GM18873 (cell line): Measurements from ENCODE around the gene TCF4.

Source experiments
- ATAC-seq: cut with Tn5 transposase; IDR thresholded peaks from one replicate; pipeline ENCODE4 v1.9.1; 2021; ENCODE audit warnings: mild to moderate bottlenecking, moderate library complexity, moderate number of reproducible peaks; ENCODE audit not compliant: unreplicated experiment, low FRiP score

TCF4 gene

DNA sequence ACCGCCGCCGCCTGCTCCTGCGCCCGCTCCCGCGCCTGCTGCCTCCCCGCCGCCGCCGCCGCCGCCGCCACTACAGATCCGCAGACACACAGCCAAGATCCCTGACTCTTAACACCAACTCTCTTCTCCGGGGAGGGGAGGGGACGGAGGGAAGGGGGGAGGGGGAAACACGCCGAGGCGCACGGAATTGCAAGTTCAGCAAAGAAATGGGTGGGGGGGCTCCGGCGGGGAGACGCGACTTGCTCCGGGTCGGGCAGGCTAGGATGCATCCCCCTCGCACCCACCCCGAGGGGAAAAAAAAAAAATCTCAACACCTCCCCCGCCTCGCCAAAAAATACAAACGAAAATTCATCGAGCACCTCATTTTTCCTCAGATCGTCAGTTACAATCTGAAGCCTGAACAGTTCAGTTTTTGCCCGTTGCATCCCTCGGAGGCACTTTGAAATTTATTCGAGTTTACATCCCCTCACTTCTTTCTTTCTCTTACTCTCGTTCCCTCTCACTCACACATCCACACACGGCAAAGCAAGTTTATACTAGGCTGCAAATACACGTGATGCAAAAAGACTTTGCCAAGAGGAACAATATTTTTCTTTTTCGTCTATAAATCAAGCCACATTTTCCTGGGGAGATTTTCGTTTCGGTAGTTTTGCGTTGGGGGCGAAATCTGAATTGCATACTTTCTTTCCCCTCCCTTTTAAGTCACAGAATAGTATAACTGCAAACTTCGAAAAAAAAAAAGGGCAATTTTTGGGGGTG, at the start of gene TCF4:
TSS of gene TCF4 (minus strand) at position 82 of the 759 bp plus-strand sequence. CDS start 1,076 bp downstream, outside the sequence.
- no peak for ATAC-seq

DNA sequence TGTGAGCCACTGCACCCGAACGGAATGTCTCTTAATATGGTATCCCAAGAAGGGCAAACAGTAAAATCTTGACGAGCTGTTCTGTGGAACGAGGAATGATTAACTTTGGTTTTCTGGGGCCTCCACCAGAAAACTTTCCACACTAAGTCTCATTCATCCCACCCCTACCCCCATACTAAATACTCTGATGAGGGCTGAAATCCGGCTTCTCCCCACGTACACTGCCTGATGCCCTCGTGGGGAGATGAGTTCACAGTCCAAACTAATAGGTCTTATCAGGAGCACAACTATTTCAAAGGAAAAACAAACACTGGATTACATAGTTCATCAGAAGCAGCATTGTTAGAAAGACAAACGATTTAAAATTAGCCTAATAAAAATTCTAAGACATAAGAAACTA, 49.2 kb upstream of the TCF4 start:
- no peak for ATAC-seq

DNA sequence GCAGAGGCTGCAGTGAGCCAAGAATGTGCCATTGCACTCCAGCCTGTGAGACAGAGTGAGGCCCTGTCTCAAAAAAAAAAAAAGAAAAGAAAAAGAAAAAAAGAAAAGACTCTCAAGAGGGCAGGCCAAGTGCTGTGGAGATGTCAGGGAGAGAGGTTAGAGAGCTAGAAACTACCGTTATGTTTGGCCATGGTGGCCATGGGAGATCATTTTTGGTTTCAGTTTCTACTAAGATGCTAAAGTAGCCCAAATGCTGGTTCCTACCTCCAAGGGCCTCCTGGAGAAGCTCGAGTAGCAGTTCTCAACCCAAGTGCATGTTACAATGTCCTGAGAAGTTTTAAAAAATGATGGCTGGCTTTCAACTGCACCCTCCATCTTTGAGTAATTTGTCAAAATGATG, 47.4 kb upstream of the TCF4 start:
- no peak for ATAC-seq

DNA sequence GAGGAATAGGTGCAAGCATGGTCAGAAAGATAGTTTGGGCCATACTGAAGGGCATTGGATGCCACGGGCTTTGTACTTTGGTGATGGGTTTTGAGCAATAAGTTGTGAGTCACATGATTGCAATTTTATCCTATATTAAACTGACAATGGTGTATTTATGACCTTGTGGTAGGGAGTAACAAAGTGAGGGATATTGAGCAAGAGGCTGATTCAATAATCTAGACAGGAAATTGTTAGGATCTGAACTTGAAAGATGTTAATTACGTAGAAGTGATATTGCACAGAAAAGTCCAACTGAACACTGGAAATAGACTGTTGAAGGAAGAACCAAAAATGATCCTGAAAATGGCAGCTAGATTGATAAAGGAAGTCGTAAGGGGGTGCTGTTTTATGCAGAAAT, 46.6 kb upstream of the TCF4 start:
- ATAC-seq, result no peak

DNA sequence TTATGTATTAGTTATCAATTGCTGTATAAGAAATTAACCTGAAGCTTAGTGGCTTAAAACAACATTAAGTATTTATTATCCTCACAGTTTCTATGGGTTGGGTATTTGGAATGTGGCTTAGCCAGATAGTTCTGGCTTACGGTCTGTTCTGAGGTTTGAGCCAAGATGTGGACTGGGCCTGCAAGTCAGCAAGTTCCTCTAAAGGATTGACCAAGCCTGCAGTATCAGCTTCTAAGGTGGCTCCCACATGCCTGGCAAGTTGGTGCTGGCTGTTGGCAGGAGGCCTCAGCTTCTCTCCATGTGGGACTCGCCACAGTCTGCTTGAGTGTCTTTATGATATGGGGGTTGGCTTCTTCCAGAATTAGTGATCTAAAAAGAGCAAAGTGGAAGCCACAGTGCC, 45.0 kb upstream of the TCF4 start:
- ATAC-seq, result no peak

DNA sequence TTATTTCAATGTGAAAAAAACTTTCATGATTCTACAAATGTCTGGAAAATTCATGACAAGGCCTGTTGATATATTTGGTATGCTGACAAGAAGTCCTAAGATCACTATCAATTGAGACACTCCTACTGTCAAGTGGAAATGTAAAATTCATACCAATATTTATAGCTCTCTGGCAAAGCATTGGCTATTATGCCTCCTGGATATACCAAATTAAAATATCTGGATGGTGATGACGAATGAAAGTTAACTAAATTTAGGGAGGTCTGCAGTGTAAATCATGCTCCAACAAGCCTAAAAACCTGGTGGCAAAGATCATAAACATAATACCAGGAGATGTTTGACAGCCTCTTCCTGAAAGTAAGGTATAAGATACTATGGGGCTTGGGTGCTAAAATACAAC, 41.1 kb upstream of the TCF4 start:
- no peak for ATAC-seq

DNA sequence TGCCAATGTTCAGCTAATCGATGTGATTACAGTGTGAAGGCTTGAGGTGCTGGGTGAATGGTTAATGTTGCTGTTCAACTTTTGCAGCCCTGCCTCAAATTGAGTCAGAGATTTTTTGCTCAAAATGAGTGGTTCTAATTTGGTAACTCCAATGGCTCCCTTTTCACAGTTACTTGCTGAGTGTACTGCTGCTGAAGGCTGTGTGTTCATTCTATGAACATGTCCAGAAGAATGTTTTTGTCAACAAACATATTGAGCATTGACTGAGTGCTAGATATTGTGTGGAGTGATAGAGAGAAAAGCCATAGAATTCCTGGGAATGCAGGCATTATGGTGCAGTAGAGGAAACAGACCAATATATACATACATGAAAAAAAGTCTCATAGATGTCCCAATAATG, 39.0 kb upstream of the TCF4 start:
- ATAC-seq, result no peak

DNA sequence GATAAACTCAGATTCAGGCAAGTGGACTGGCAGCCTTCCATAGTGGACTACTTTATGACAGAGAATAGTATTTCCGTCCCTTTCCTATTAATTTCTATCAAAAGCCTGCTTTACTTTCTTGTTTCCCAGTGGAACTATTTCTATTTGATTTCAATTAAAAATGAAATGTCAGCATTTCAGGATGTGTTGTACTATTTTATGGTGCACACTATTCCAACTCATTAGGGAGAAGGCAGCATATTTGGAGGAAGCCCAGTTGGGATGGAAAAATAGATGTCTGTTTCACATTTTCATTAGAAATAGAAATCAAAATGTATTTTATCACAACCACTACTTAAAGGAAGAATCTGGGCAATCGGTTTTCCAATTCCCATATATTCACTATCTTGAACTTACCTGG, 37.9 kb upstream of the TCF4 start:
- no peak for ATAC-seq

DNA sequence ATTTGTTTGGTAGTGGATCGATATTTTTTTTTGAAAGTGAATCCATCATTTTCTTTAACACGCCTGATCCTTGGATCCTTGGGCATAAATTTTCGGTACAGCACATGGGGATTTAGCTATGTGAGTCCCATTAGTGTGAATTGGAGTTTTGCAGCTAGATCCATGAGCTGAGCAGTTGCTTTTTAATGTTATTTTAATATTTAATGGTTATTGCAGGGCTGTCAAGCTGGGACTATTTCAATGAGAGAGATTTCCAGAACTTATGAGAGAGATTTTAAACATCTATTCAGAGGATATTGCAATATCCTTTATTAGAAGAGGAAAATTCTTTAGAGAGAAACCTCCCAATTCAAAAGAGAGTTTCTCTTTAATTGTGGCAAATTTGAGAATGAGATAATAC, 35.6 kb upstream of the TCF4 start:
- ATAC-seq, result no peak

DNA sequence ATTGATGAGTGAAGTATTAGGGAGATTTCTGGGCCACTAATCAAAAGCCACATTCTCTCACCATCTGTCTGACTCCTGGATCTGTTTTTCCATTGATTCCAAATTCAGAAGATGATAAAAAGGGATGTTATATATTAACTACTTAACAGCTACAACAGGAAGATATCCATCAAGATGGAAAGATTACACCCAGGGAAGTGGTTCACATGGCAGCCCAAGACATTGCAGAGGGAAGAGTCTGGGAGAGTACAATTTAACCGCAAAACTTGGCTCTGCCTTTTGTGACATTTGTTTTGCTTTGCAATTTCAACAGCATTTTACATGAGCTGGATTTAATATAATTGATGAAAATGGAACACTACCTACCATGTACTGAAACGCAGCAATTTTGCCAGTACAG, 22.5 kb upstream of the TCF4 start:
- no peak for ATAC-seq

DNA sequence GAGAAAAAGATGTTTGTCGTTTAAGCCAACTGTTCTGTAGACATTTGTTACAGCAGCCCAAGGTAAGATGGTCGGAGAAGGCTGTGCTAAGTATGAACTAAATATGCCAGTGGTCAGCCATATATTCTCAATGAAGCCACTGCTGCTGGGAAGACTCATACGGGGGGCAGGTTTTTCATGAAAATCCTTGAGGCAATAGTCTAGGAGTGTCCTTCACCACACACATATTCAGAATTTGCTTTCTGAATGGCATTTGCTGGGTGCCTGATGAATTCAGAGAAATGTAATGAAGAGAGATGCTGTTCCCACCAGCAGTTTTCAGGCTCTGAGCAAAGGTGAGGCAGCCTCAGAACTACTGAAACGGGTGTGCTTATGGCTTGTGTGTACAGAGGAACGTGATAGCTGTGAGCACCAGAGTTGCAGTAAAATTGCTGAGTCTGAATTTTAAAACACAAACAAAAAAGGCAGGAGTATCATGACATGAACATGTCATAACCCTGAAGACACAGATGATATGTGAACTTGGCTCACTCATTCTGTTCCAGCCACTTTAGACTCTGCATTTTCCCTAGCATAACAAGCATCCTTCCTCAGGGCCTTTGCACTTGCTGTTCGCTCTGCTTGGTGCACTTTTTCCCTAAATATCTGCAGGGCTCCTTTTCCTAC, 21.3 kb upstream of the TCF4 start:
- no peak for ATAC-seq

DNA sequence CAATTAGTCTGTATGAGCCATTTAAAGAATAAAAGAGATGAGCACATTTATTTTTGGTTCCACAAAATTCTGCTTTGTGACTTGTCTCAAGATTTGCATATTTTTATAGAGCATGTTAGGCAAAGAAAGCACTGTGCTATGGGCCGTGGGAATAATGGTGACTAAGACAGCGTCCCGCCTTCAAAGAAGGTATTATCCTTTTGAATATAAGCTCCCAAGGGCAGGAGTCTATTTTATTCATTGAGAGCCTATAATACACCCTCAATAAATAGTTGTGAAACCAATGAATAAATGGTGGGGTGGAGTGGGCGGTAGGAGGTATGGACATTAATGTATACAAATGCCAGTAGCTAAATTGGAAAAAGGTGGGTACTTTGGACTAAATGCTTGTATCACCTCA, 20.5 kb upstream of the TCF4 start:
- ATAC-seq, result no peak

DNA sequence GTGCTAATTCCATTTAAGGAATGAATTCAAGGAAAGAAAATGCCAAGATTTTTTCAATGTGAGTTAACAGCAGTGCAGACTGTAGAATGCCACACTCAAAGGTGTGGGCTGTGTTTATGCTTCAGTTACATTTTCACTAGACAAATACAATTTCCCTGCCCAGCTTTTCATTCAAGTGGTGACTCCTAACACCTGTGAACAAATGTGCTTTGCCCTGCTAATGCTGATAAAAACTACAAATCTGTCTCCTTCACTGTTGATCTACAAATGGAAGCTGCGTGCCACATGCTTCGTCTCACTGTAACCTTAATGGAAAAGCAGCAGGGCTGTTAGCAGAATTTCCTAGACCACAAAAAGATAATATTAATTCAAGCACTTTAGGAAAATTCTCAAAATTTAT, 19.8 kb upstream of the TCF4 start:
- no peak for ATAC-seq

DNA sequence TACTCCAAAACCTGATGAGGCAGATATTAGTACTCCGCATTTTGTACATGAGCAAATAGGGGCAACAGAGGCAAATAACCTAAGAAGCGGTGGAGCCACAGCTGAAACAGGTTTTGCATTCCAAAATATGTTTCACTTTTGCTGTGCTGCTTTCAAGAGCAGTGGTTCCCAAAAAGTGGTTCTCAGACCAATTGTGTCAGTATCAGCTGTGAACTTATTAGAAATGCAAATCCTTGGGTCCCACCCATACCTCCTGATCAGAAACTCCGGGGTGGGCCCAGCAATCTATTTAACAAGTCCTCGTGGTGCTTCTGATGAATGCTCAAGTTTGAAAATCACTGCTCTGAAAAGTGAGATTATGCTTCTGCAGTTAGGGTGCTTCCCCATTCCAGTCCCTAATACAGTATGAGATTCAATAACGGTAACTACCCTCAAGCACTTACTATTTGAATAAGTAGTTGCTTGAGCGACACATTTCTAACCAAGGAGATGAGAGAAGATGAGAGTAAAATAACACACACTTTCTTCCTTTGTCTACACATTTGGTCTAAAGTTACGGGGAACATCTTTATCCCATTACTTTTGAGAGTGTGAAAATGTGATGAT, 17.8 kb upstream of the TCF4 start:
- ATAC-seq, result peak; percentile 89

DNA sequence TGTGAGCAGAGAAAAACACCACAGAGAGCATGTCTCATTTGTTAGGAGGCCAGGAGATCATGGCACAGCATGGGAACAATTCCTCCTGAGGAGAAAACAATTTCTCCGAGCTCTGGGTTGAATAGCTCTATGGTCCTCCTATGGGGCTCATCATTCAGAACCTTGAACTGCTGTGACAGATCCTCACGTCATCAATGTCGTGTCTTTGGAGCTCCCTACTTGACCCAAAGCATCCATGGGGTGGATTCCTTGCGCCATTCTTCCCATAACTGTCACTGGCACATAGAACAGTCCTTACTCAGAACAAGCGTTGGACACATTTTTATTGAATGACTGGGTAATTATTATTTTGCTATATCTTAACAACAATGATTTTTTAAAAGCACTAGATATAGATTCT, 15.8 kb upstream of the TCF4 start:
- ATAC-seq, result no peak

DNA sequence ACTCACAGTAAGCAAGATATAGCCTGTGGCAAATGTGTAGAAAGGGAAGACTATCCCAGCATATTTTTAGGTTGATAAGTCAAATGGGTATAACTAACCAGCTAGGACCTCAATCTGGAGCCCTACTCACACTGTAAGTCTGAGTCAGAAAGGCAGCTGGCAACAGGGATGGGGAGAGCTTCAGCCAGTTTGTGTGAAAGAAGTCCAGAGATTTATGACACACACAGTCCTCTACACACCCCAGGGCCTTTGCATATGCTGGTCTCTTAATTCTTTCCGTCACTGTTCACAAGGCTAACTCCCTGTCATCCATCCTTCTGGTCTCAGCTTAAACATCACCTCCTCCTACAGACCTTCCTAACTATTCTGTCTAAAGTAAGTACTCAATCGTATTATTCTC, 5.9 kb upstream of the TCF4 start:
- no peak for ATAC-seq

DNA sequence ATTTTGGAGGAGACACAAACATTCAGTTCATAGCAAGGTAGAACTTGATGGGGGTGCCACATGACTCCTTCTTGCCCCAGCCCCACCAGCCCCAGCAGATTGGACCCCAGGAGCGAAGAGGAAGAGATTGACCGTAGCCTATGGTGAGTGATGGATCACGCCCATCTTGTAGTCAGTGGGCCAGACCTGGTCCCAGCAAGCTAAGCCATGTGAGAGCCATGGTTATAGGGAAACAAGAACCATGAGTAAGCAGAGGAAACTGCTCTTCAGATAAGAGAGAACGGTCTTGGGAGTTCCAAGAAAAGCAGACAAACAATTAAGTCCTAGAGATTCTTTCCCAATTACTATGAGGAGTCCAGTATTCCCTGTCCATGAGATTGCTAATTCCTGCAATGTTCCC, 4.6 kb upstream of the TCF4 start:
- ATAC-seq, result no peak

DNA sequence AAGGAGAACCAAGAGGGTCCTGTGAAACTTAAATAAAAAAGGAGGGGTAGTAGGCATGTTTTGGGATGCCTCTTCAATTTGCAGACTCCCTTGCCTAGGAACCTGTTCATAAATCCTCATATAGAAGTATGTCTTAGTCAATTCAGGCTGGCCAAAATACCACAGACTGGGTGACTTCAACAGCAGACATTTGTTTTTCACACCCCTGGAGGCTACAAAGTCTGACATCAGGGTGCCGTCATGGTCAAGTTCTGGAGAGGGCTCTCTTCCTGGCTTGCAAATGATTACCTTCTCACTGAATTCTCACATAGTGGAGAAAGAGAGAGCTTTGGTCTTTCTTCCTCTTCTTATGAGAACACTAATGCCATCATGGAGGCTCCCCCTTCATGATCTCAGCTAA, 4.1 kb upstream of the TCF4 start:
- ATAC-seq, result no peak

DNA sequence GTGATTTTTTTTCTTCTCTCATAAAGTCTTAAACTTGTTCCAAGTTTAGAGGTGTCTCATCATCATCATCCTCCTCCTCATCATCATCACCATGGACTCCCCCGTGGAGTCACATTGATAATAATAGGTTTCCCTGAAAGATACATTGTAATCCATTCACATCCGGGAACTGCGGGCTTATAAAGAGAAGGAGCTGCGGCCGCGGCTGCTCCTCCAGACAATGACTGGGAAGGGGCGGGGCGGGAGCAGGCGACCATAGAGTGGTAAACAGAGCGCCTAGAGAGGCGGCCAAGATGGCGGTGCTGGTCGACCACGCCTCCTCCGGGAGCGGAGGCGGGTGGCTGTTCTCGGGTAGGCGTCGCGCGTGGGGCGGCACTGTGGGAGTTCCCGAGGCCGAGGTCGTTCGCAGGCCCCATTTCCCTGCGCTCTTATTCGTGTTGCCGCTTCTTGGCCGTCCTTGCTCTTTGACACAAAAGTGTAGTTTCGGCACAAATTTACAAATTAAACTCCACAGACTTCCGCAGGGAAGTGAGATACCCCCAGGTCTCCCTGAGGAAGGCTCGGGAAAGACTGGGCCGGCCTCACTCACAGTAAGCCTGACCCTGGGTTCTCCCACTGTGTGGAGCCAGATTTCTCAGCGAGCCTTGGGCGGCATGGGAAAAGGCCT, 1.8 kb upstream of the TCF4 start:
- peak; percentile 80 for ATAC-seq

DNA sequence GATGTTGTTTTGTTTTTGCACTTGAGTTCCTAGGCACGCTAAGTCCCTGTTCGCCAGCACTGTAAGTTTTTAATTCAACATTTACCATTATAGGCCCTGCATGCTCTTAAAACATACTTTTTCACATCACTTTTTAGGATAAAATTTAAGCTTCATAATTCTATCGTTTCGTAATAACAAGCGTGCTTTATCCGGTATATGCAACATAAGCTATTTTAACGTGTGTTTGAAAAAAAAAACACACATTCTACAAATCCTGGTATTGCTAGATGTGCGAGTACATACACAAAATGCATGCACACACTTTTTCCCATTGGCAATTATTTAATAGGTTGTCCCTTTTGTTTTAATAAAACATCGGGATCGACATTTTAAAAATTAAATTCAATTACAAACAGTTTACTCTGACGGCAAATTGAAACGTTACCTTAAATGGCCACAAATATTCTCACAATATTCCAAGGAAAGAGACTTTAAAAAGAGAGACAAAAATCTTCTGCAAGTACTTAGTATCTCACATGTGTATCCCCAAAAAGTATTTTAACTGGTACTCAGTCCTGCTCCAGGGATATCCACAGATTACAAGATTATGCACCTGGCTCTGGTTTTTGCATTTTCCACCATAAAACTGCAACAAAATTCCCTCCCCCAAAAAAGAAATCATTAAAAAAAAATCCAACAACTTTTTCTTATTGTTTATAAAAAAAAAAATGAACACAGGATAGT, 1.0 kb upstream of the TCF4 start:
- no peak for ATAC-seq
